GM18526 (cell line): Measurements from ENCODE around the gene PADI1.

Experiments used
- POLR2A ChIP-seq: IDR thresholded peaks from 3 replicates; pipeline ENCODE4 v1.6.1; 2011; ENCODE audit not compliant: insufficient read length; ENCODE audit errors: extremely low read depth

The PADI1 gene

GRCh38 chr1:17188889-17189631 lies 15.9 kb upstream of the PADI1 start:
- no peak for TF ChIP-seq POLR2A

- TF ChIP-seq POLR2A, result no peak
Measured at GRCh38 chr1:17189632-17189990, 15.3 kb upstream of the PADI1 start.

DNA sequence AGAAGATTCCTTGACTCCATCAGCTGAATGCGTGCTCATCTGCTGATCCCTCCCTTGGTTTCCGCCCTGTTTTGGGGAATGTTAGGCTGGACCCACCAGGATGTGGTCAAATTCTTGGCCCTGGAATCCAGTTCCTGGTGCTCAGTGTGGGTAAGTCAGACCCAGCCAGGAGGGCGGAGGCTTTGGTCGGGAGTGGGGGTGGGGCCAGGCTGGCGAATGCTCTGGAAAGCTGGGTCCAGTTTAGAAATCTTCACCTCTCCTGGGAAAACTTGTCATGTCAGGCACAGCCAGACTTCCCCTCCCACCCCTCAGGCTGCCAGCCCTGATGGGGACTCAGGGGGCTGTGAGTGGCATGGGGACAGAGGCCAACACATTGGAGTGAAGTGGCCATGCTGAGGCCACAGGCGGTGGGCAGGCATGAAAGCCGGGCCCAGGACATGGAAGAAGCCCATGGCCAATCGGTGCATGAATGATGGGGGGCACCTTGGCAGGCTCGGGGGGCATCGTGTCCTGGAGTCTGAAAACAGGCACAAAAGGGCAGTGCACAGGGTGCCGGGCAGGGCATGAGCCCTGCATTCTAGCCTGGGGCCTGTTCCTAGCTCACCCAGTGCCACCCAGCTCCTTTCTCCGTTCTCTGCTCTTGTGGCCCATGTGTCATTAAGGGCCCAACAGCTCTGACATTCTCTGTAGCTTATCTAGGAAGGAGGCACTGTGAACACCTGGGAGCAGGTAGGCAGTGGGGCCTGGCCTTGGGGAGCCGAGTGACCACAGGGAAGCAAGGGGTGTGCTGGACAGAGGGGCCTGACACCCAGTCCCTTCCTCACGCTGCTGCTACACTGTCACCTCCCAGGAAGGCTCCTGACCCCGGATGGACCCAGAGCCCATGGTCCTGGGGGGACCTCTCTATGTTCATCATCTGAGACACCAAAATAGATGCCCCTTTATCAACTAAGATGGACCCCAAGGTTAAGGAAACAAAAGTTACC lies 14.6 kb upstream of the PADI1 start:
- TF ChIP-seq POLR2A, result no peak

DNA sequence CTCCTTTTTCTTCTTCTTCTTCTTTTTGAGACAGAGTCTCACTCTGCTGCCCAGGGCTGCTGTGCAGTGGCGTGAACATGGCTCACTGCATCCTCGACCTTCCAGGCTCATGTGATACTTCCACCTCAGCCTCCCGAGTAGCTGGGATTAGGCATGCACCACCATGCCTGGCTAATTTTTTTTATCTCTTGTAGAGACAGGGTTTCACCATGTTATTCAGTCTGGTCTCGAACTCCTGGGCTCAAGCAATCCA lies 13.0 kb upstream of the PADI1 start:
- TF ChIP-seq POLR2A, result no peak

DNA sequence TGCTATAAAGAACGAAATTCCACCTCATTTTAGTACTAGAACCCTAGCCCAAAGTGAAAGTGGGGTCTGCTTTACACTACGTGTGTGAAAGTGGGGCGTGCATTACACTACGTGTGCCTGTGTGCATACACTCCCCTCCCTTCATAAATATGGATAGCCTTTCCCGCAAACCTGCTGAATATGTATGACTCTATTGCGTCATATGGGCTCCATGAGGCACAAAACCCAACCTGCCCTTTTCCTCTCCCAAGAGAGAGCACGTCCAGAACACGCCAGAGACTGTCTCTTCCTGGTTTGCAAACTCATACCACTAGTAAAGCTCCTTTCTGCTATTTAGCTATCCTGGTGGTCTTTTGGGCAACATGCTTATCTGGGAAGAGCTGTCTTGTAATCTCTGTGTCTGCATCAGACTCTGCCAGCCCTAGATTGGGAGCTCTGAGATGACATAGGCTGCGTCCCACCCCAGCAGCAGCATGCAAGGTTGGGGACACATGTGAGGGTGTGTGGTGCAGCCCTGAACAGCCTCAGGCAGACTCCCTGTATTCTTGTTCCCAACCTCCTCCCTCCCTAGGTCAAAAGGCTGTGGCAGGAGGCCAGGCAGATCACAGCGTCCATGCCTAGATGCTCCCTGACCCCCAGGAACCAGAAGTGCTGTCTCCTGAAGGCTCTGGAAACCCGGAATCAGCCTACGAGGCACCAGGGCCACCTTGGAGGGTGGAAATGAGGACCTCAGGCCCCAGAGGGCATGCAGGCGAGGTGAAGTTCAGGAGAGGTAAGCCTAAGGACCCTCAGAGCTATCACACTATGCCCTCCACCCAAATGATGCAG lies 12.3 kb upstream of the PADI1 start:
- no peak for TF ChIP-seq POLR2A

GRCh38 chr1:17193222-17194132 lies 11.5 kb upstream of the PADI1 start:
- TF ChIP-seq POLR2A, result no peak

- no peak for TF ChIP-seq POLR2A
Measured at GRCh38 chr1:17194133-17194475, 10.8 kb upstream of the PADI1 start.

DNA sequence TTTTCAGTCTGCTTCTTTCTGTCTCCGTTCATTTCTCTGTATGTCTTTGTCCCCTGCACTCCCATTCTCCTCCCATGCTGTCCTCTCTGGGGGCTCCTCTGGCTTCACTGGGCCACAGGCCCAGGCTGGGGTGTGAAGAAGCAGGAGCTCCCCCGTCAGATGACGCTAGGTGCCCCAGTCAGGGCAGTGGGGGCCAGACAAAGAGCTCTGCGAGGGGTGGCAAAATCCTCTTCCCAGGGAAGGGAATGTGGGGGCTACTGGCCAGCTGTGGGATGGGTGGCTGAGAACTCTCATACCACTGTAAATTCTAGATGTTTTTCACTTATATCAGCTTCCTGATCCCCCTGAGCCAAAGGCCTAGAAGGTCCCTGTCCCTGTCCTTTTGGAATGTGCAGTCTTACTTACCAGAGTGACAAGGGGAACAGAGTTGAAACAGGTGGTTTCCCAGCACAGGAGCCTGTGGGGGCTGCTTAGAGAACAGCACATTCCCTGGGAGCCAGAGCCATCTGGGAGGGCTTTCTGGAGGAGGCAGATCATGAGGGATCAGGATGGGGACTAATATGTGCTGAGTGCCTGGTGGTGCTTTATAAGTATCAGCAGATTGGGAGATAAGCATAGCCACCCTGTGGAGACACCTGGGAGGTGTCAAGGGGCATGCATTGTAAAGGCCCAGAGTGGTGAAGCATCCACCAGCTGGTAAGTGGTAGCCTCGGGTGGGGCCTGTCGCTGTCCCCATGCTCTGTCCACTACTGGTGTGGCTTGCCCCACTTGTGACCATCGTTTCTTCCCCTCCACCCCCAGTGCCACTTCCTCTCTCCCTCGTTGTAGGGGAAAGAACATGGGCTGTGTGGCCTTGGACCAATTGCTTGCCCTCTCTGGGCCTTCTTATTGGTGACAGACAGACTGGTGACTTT lies 10.1 kb upstream of the PADI1 start:
- TF ChIP-seq POLR2A, result no peak

DNA sequence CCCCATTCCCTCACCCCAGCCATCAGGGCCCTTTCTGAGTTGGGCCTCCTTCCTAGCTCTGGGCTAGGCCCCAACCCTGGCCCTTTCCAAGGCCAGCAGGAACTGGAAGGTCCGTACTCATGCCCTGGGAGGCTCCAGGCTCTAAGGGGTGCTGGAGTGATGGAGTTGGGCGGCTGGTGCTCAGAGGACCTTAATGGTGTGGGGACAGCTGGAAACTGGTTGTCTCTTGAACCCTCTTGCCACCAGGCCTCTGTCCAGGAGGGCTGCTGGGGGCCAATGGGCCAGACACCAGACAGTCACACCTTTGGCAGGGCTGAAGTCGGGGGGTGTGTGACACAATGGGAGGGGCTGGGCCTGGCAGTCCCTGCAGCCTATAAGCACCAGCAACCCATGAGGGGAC lies 9.2 kb upstream of the PADI1 start:
- TF ChIP-seq POLR2A, result no peak

DNA sequence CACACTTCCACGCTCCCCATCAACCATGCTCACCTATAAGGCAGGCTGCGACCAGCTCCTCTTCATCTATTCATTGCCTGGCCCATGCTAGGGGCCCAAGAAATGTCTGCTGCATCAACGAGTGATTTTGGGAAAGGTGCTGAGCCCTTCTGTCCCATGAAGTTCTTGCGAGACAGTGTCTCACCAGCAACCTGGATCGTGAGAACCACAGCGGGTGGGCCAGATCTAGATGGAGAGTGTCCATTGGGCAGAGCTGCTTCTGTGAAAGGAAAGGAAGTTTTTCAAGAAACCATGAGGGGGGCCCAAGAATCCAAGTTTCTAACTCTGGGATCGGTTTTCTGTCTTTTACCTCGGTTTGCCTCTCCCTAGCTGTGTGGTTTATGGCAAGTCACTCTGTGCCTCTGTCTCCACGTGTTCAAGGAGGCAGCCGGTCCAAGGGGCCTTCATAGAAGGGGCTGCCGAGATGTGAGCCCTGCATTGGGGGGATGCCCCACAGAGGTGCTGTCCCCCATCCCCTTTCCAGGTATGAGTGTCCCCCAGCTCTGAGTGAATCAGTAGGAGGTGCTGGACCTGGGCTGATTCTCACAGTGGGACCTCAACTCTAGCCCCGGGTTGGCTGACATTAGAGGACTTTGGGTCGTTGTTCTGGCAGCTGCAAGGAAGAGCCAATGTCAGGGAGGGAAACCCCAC lies 8.3 kb upstream of the PADI1 start:
- TF ChIP-seq POLR2A, result no peak

GRCh38 chr1:17197696-17198095 lies 7.2 kb upstream of the PADI1 start:
- no peak for TF ChIP-seq POLR2A

GRCh38 chr1:17198476-17199258 lies 6.3 kb upstream of the PADI1 start:
- no peak for TF ChIP-seq POLR2A

DNA sequence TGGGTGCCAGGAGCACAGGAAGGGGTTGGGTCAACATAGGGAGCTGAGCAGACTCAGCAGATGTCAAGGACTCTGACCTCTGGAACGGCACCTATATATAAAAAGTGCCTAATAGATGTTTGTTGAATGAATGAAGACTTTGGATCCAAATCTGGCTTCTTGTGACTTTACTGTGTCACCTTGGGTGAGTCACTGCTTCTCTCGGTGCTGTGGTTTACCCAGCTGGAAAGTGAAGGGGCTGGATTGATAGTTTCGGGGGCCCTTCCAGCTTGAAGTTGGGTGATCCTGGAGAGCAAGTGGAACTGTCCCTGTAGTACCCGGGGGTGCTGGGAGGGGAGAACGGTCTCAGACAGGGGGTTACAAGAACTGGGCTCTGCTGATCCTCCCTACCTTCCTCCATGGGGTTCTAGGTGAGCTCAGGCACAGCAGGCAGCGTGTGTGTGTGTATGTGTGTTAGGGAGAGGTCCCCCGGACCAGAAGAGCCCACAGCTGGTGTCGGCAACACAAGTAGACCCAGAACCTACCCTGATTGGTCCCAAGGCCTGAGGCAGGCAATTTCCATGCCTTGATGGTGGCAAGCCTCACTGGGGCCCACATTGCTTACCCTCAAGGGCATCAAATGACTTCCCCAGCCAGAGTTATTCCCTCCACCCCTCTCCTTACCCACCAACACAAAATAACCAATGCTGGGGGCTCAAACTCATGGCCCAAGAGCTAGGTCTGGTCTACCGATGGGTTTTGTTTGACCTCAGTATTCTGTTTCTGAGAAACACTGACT lies 5.5 kb upstream of the PADI1 start:
- TF ChIP-seq POLR2A, result no peak
